GM19395 (cell line): ENCODE data around the gene NT5DC2.

Source experiments
- ATAC-seq: cut with Tn5 transposase; IDR thresholded peaks from one replicate; pipeline ENCODE4 v1.9.1; 2021; ENCODE audit warnings: mild to moderate bottlenecking, moderate library complexity; ENCODE audit not compliant: unreplicated experiment

NT5DC2 gene

GRCh38 chr3:52533623-52534280 lies at the start of gene NT5DC2:
NT5DC2 (minus strand) TSS chr3:52533857; CDS start chr3:52533737, 120 bp downstream.
- ATAC-seq: no peak

DNA sequence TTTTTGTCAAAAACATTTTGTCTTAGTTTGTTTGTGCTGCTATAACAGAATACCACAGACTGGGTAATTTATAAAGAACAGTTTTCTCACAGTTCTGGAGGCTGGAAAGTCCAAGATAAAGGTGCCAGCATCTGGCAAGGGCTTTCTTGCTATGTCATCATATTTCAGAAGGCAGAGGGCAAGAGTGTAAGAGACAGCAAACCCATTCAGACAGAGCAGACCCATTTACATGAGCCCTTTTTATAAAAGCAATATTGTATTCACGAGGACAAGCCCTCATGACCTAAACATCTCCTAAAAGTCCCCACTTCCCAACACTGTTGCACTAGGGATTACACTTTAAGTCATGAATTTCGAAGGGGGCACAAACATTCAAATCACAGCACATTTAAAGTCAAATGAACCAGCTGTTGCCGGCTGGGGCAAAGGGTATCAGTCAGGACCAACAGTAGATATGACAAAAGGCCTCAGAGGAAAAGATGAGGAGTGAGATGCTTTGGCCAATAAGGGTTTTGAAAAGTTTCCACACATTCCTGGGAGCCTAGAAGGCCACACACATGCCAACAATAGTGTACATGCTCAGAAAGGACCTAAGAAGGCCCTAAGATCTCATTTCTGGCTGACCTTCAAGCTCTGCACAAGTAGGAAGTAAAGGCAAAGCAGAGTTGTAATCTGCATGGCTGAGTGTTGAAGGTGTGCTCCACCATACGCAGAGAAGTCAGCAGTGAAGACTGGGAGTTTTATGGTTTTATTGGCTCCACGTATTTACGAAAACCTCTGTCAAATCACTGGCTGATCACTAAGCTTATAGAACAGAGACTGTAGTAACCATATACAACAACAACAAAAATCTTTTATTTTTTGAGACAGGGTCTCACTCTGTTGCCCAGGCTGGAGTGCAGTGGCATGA lies 40.7 kb upstream of the NT5DC2 start:
- no peak for ATAC-seq

GRCh38 chr3:52572221-52572620 lies 38.6 kb upstream of the NT5DC2 start:
- no peak for ATAC-seq

DNA sequence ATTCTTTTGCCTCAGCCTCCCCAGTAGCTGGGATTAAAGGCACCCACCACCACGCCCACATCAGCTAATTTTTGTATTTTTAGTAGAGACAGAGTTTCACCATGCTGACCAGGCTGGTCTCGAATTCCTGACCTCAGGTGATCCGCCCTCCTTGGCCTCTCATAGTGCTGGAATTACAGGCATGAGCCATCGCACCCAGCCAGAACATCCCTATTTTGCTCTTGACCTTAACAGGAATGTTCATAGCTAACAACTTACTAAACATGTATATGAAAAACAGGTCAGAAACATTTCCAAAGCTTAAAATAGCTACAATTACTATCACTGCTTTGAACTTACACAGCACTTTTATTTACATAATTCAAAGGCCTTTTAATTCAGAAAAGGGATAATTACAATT lies 36.4 kb upstream of the NT5DC2 start:
- no peak for ATAC-seq

DNA sequence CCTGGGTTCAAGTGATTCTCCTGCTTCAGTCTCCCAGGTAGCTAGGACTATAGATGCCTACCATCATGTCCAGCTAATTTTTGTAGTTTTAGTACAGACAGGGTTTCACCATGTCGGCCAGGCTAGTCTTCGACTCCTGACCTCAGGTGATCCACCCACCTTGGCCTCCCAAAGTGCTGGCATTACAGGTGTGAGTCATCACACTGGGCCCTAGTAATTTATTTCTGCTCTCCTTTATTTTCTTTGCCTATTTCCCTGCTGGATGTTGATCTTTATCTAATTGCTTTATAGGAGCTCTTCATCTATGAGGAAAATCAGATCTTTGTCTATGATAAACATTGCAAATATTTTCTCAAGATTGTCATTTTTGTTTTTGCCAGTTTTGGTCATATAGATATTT lies 34.4 kb upstream of the NT5DC2 start:
- no peak for ATAC-seq

DNA sequence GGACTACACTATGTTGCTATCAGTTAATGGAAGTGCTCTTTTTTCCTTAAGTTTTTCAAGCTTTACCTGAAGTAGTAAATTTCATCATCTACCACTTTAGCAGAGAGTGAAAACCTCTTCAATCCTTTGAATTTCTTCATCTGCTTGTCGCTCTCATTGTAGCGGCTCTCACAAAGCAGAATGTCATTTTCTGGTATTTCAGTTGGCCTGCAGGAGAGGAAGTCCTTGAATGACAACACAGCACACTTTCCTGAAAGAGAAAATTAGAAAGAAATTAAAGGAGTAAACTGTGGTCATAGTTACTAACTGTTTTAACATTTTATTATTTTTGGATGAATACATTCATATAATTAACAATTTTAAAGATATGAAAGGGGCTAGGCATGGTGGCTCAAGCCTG lies 30.3 kb upstream of the NT5DC2 start:
- no peak for ATAC-seq

GRCh38 chr3:52561028-52561747 lies 27.5 kb upstream of the NT5DC2 start:
- no peak for ATAC-seq

DNA sequence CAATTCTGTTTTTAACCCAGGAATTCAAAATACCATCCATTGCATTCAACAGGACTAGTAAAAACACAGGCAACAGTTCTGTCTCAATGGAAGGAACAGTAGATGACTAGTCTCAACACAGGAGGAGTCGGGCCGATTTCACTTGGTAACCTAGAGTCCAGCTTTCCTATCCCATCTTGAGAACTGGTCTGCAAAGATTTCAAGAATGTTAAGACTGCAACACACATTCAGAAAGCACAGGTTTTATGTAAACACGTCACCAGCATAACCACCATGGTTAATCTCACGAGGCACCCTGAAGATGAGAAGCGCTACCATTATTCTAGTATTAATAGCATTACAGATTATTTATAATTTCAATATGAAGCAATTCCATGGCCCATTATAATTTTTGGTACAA lies 24.8 kb upstream of the NT5DC2 start:
- ATAC-seq: no peak

GRCh38 chr3:52557011-52557960 lies 23.6 kb upstream of the NT5DC2 start:
- ATAC-seq: no peak

GRCh38 chr3:52555056-52555455 lies 21.4 kb upstream of the NT5DC2 start:
- no peak for ATAC-seq

- no peak for ATAC-seq
Observed at GRCh38 chr3:52554026-52554755, 20.5 kb upstream of the NT5DC2 start.

- ATAC-seq: no peak
Observed at GRCh38 chr3:52552089-52552488, 18.4 kb upstream of the NT5DC2 start.

DNA sequence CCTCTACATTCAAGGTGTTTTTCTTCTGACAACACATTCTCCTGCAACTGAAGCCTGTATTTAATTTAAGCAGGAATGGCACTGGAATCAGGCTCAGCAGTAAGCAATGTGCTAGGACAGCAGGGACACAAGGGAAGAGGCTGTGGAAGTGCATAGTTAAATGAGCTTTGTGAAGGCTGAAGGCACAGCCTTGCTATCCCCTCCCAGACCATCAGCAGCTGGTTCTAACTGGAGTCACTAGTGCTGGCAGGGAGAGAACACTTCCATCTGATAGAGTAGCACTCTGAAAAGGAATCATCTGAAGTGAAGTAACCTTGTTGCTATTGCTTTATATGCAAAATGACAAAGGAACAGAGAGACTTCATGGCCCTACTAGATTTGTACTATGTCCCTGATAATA lies 17.5 kb upstream of the NT5DC2 start:
- ATAC-seq: no peak

GRCh38 chr3:52547143-52547542 lies 13.5 kb upstream of the NT5DC2 start:
- ATAC-seq: no peak

GRCh38 chr3:52546111-52546901 lies 12.6 kb upstream of the NT5DC2 start:
- no peak for ATAC-seq

DNA sequence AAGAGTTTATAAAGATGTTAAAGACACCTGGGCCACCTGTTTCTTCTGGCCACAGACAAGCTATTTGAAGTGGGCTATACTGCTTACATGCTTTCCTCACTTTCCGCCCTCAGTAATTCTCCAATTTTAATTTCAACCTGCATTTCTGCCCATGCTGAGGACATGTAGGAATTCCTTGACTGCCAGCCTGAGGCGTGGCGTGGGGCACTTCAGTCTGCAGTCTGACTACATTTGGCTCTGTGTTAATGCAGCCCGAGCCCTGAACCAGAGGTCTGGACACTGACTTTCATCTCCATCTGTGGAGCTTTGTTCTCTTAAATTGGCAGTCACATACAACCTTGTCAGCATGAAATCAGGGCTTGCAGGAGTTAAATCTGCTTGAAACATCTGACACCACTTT lies 11.3 kb upstream of the NT5DC2 start:
- ATAC-seq: no peak

DNA sequence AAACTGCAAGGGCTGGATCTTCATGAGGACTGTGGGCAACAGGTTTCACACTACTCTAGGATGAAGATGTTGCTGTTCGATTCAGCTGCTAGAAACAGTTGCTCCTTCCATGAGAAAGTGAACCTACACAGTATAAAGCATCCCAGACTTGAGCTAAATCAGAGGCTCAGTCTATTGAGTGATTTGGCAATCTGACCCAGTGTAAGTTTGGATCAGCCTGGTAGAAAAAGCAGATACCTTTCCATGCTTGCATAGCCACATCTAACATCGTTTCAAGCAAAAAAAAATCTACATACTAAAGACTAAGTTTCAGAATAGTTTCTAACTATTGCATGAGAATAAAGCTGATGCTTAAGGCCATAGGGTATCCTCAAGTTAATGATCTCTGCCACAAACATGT lies 7.4 kb upstream of the NT5DC2 start:
- no peak for ATAC-seq

GRCh38 chr3:52539010-52539653 lies 5.5 kb upstream of the NT5DC2 start:
- ATAC-seq: no peak
